Activated CD4-positive, CD25-positive, alpha-beta regulatory T cell (primary cell): Measurements from ENCODE around the gene SKIC8.

Experiments
- DNase-seq, 4 experiments: peaks; one replicate each; lab custom pipeline; 2025; lab: John Stamatoyannopoulos, UW

Gene SKIC8

GRCh38 chr15:78291052-78291451 lies 8.4 kb downstream of the SKIC8 start:
- no peak for DNase-seq

DNA sequence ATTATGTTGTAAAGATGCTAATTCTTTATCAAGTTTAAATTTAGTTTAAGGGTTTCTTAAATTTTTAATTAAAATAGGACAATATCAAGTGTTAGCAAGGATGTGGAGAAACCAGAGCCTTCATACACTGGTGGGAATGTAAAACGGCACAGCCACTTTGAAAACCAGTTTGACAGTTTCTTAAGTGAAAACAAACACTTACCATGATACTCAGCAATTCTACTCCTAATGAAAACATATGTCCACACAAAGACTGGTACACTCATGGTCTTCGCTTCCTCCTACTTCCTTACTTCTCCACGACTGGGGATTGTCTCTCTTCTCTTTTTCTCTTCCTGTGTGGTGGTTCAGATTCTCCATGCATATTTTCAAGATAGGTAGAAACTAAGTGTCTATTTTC lies 9.2 kb downstream of the SKIC8 start:
- DNase-seq = no peak

DNA sequence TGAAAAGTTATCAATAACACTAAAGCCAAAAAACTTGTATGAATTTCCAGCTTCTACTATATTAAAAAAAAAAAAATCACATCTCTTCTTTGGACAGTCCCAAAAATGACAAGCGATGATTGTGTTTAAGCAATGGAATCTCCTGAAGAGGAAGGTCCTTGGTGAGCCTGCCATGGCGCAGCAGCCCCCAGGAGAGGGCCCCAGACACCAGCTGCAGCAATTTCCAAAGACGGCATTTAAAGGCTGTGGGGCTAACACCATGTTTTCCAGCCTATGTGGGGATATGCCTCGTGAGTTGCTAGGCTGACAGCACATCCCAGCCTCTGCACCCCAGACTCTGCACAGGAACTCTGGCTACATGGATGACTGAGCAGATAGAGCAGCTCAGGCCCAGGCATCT lies 14.7 kb downstream of the SKIC8 start:
- DNase-seq = no peak

DNA sequence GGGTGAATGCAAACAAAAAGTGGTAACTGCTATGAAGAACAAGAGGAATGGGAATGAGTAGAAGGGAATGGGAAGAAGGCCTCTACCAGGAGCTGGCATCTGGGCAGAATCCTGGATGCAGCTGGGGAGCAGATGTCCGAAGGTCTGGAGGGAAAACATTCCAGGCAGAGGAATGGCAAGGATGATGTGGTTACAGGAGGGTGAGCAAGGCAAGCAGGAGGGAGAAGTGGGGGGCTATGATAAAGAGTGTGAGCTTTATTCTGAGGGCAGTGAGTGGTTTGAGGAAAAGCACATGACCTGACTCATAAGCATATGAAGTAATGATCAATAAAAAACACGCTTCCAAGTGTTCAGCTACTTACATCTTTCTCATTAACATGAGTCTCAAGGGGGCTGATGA lies 17.1 kb downstream of the SKIC8 start:
- DNase-seq = no peak

- no peak for DNase-seq
These were observed 18.9 kb downstream of the SKIC8 start for GRCh38 chr15:78280319-78281072.

GRCh38 chr15:78276064-78276943 lies 23.1 kb downstream of the SKIC8 start:
- no peak for DNase-seq

DNA sequence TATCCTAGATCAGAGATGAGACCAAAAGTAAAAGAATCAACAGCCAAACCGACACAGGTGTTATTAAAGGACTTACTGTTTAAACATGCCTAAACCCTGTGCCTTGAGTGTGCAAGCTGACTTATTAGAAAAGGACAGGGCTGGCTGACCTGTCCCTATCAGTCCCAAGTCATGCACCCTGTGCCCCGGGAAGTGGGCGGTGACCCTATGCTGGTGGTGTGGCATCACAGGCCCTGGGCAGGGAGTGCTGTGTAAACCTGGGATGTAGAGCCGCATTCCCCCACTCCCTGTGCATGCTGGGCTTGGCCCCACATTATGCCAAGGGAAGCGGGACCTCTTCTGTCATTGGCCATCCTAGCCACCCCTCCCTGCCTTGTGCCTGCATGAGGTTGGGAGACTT lies 24.4 kb downstream of the SKIC8 start:
- DNase-seq = no peak

- no peak for DNase-seq
These were observed 26.6 kb downstream of the SKIC8 start for GRCh38 chr15:78272776-78273175.

- DNase-seq = no peak
These were observed 27.1 kb downstream of the SKIC8 start for GRCh38 chr15:78272316-78272715.

- no peak for DNase-seq
These were observed 32.6 kb downstream of the SKIC8 start for GRCh38 chr15:78266806-78267205.

DNA sequence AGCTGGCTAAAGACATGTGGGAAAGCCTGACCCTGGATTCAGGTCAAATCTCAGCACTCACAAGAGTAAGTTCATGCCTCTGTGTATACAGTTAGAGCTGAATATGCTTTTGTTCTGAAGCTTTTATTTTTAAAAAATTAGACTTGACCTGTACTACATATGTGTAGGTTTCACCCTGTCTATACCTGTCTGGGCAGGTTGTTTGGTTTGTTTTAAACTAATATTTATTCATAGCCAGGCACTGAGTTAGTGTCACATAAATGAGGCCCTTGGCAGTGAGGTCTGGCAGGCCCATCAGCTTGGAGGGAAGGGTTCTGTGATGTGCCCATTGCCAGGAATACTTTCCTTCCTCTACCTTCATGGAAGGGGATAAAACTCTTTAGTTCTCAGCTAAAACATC lies 33.2 kb downstream of the SKIC8 start:
- DNase-seq = no peak

GRCh38 chr15:78265752-78266224 lies 33.6 kb downstream of the SKIC8 start:
- no peak for DNase-seq

DNA sequence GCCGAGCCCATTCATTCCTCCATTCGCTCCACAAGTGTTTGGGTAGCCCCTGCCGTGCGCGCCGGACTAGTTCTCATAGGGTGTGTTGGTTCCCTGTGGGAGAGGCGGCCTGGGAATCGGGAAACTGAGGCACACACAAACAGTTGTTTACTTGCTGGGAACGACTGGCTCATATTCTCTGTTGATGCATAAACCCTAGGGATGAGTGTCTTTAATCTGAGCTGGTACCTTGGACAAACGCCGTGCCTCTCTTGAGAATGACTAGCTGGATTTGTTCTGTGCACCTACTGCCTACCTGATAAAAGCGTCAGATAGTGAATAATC lies 34.3 kb downstream of the SKIC8 start:
- no peak for DNase-seq

DNA sequence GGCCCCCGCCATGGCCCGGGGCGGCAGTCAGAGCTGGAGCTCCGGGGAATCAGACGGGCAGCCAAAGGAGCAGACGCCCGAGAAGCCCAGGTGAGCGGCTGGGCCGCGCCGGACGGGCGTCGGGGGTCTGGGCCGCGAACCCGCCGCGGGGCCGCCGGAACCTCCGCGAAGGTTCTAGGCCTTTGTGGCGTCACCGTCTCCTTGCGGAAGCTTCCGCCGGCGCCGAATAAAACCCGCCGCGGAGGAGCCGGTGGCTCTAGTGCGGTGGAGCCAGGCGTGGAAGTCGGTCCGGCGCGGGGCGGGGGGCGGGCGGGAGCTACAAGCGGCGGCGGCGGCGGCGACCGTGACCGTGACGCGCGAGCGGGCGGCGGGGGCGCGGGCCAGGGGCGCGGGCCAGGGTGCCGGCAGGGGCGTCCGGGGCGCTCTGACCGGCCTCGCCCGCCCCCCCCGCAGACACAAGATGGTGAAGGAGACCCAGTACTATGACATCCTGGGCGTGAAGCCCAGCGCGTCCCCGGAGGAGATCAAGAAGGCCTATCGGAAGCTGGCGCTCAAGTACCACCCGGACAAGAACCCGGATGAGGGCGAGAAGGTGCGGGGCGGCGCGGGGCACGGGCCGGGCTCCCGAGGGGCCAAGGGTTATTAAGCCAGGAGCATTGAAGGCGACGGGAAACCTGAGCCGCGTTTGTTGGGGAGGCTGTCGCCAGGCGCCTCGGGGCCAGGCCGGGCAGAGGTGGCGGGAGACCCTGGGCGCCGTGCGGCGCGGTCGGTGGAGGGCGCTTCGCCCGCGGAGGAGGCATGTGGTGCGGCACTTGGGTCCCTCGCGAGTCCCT lies 34.9 kb downstream of the SKIC8 start, which contains the start of gene DNAJA4:
DNAJA4 (plus strand) TSS at position 259 of the 833 bp plus-strand sequence; CDS start at position 461, 202 bp downstream.
- peak; percentile 26 to 57 (median 45) for DNase-seq

DNA sequence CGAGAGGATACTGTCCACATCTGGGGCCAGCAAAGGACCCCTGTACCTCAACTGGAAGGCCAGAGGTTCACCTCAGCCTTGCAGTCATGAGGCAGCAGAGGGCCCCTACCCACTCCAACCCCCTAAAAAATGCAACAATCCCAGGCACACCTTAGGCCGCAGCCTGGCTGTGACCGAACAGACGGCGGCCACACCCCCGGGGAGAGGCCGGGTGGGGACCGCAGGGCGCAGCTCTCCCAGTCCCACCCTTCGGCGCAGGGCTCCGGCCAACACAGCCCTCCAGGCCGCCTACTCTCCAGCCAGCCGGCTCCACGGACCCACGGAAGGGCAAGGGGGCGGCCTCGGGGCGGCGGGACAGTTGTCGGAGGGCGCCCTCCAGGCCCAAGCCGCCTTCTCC lies 35.5 kb downstream of the SKIC8 start:
- no peak for DNase-seq

DNA sequence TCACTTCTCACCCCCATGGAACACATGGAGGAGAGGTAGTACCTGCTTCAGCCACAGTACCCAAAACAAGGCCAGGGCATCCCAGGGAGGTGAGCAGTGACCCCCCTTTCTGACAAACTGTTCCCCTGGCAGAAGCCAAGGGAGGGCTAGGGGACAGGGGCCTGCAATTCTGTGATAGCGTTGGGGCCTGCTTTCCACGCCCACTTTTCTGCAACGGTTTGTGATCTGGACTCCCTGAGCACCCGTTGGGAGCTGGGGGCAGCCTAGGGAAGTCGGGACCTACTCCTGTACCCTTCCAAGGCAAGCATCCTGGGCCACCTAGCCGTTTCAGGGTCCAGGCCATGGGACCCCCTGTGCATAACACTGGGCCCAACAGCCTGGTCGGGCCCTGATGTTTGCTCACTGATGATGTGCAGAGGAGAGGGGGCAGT lies 36.0 kb downstream of the SKIC8 start:
- DNase-seq = no peak

- DNase-seq = no peak
These were observed 38.3 kb downstream of the SKIC8 start for GRCh38 chr15:78261062-78261461.

GRCh38 chr15:78260489-78260888 lies 38.9 kb downstream of the SKIC8 start:
- no peak for DNase-seq

DNA sequence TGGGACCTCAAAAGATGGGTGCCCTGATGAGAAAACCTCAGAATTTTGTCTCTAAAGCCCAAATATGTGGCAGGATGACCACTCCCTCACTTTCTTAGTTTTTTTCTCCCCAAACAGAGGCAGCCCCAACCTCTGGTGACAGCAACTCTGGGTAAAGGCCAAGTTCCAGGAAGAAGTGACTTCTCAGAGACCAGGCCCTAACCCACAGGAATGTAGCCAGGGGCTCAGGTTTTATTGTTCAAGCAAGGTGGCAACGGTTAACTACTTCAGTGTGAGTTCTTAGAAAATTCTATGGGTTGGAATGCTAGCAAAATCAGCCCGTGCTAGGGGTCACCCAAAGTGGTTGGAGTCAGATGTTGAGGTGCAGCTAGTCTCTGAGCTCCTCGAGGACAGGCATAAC lies 40.2 kb downstream of the SKIC8 start:
- no peak for DNase-seq

GRCh38 chr15:78257681-78258080 lies 41.7 kb downstream of the SKIC8 start:
- DNase-seq = no peak

DNA sequence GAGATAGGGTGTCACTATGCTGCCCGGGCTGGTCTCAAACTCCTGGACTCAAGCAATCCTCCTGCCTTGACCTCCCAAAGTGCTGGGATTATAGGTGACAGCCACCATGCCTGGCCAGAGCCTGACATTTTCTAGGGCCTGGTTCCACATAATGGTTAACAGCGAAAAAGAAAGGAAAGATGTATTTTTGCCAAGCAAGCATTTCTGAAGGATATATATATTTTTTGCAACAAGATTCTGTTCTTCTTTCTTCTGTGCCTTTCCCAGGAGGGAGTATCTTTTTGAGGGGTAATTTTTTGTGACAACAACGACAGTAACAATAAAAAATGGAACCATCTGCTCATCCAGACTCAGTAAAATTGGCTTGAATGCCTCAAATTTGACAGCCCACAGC lies 43.4 kb downstream of the SKIC8 start:
- DNase-seq = no peak

DNA sequence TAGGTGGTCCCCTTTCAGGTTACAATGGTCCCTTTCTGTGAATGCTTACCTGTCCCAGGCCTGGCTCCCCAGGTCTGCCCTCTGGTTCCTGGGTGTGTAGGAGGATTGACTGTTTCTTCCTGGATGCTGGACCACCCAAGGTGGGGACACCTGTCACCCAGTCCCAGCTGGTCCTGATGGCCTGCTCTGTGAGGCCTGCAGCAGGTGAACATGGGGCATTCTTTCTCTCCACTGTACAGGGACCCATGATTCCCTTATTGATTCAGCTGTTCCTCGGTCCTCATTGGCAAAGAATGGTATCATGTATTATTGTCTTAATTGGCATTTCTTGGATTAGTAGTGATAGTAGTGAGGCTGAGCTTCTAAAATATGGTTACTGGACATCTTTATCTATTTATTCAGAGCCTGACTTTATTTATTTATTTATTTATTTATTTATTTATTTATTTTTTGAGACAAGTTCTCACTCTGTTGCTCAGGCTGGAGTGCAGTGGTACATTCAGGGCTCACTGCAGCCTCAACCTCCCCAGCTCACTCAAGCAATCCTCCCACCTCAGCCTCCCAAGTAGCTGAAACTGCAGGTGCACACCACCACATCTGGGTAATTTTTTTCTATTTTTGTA lies 43.9 kb downstream of the SKIC8 start:
- DNase-seq = no peak
